Measurements from ENCODE around the gene ALOX5. TPM values are rescaled to one million over a fixed set of nuclear protein-coding genes. Genes with fewer than 3 reads are reported as not detected.

Gene ALOX5
- total RNA-seq, 2 donors from 2014 or later, result 6.2 to 6.4 TPM

GRCh38 chr10:45444976-45445898, 71.2 kb downstream of the ALOX5 start:
- TF ChIP-seq CTCF (IDR thresholded peaks at IDR 0.05), result no peak
- intact Hi-C loops (cut with DNase I), result no loop called here

GRCh38 chr10:45446858-45447257, 72.8 kb downstream of the ALOX5 start:
- Histone ChIP-seq H3K36me3 (no peaks in the 10 kb centered on the region), H3K9me3 (no peaks in the 10 kb centered on the region), H3K27me3 (no peaks in the 10 kb centered on the region), H3K27ac (no peak overlapping the region), H3K4me3 (no peak overlapping the region), H3K9ac (ENCODE audit: low read depth in 2 of 2, low read length in 2 of 2) (no peak overlapping the region), H3K4me1 (no peaks in the 10 kb centered on the region)
- intact Hi-C loops (cut with DNase I), result no loop called here
- no peak for DNase-seq
- no peak for TF ChIP-seq CTCF (IDR thresholded peaks at IDR 0.05)

More at GRCh38 chr10:45444976-45445898, 71.2 kb downstream of the ALOX5 start:
- no peak for DNase-seq
- H3K9me3 ChIP-seq, result no peaks in the 10 kb centered on the region
- H3K4me1 ChIP-seq, result no peaks in the 10 kb centered on the region
- H3K4me3 ChIP-seq, result no peak overlapping the region
- H3K27me3 ChIP-seq, result no peaks in the 10 kb centered on the region
- H3K36me3 ChIP-seq, result no peaks in the 10 kb centered on the region
- no peak overlapping the region for H3K9ac ChIP-seq (ENCODE audit: low read depth in 2 of 2, low read length in 2 of 2)
- H3K27ac ChIP-seq, result no peak overlapping the region

- no peaks in the 10 kb centered on the region for H3K9me3 ChIP-seq
- H3K36me3 ChIP-seq, result no peaks in the 10 kb centered on the region
- intact Hi-C loops (cut with DNase I), result no loop called here
- H3K4me3 ChIP-seq, result no peak overlapping the region
- H3K27me3 ChIP-seq, result no peaks in the 10 kb centered on the region
- no peak overlapping the region for H3K27ac ChIP-seq
- H3K9ac ChIP-seq (ENCODE audit: low read depth in 2 of 2, low read length in 2 of 2), result no peak overlapping the region
- H3K4me1 ChIP-seq, result no peaks in the 10 kb centered on the region
- TF ChIP-seq CTCF (IDR thresholded peaks at IDR 0.05), result no peak
- DNase-seq, result no peak
Measured at GRCh38 chr10:45447416-45447815, 73.4 kb downstream of the ALOX5 start.

- TF ChIP-seq CTCF (IDR thresholded peaks at IDR 0.05), result no peak
Measured at GRCh38 chr10:45450866-45451265, 76.8 kb downstream of the ALOX5 start.

GRCh38 chr10:45451407-45451806, 77.4 kb downstream of the ALOX5 start:
- Histone ChIP-seq H3K27me3 (no peaks in the 10 kb centered on the region), H3K4me1 (no peaks in the 10 kb centered on the region), H3K36me3 (no peaks in the 10 kb centered on the region), H3K9me3 (no peaks in the 10 kb centered on the region), H3K4me3 (no peak overlapping the region), H3K9ac (ENCODE audit: low read depth in 2 of 2, low read length in 2 of 2) (no peak overlapping the region), H3K27ac (no peak overlapping the region)
- no peak for TF ChIP-seq CTCF (IDR thresholded peaks at IDR 0.05)
- intact Hi-C loops (cut with DNase I), result loop anchor here (10.0 kb wide), 1 partner anchor 197 kb away; no protein-coding TSS in a partner anchor
- no peak for DNase-seq

More at GRCh38 chr10:45450866-45451265, 76.8 kb downstream of the ALOX5 start:
- intact Hi-C loops (cut with DNase I), result loop anchor here (10.0 kb wide), 1 partner anchor 196 kb away; no protein-coding TSS in a partner anchor
- no peak overlapping the region for H3K4me3 ChIP-seq
- no peaks in the 10 kb centered on the region for H3K36me3 ChIP-seq
- no peaks in the 10 kb centered on the region for H3K9me3 ChIP-seq
- H3K27ac ChIP-seq, result no peak overlapping the region
- no peak overlapping the region for H3K9ac ChIP-seq (ENCODE audit: low read depth in 2 of 2, low read length in 2 of 2)
- no peak for DNase-seq
- H3K27me3 ChIP-seq, result no peaks in the 10 kb centered on the region
- no peaks in the 10 kb centered on the region for H3K4me1 ChIP-seq
